ENCODE data around the gene IFNGR2. TPM values are rescaled to one million over a fixed set of nuclear protein-coding genes. Genes with fewer than 3 reads are reported as not detected.
"Not testable (repeated sequence)": the region's sequence is repeated elsewhere in the genome, so short reads cannot be mapped to it uniquely, and the experiment has no call there.

IFNGR2 gene
- total RNA-seq, 6 experiments from 2014 or later: 16.0 to 39.1 (median 27.8) TPM

DNA sequence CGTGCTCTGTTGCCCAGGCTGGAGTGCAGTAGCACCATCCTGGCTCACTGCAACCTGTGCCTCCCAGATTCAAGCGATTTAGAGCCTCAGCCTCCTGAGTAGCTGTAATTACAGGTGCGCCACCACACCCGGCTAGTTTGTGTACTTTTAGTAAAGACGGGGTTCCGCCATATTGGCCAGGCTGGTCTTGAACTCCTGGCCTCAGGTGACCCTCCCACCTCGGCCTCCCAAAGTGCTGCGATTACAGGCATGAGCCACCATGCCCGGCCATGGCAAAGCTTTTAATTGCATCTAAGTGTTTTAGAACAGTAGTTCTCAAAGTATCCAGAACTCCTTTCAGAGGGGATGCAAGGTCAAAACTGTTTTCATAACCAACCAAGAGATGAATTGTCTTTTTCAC is 25.1 kb upstream of the IFNGR2 start:
- peak in 1 of 3 donors; percentile 46 for DNase-seq
- no peak for ATAC-seq
- Histone ChIP-seq H3K4me3 (no peak overlapping the region), H3K27me3 (no peaks in the 10 kb centered on the region), H3K4me1 (no peaks in the 10 kb centered on the region), H3K36me3 (no peaks in the 10 kb centered on the region), H3K9me3 (no peaks in the 10 kb centered on the region), H3K27ac (no peak overlapping the region)
- 87% methylated on average over 5 of the region's 9 CpGs for WGBS (ENCODE audit: insufficient coverage, low coverage, low lambda C conversion rate, missing lambda C conversion rate)
- intact Hi-C loops (cut with DNase I): no loop called here
- no peak for TF ChIP-seq POLR2A (IDR thresholded peaks at IDR 0.05)
- TF ChIP-seq, protein P1, sequence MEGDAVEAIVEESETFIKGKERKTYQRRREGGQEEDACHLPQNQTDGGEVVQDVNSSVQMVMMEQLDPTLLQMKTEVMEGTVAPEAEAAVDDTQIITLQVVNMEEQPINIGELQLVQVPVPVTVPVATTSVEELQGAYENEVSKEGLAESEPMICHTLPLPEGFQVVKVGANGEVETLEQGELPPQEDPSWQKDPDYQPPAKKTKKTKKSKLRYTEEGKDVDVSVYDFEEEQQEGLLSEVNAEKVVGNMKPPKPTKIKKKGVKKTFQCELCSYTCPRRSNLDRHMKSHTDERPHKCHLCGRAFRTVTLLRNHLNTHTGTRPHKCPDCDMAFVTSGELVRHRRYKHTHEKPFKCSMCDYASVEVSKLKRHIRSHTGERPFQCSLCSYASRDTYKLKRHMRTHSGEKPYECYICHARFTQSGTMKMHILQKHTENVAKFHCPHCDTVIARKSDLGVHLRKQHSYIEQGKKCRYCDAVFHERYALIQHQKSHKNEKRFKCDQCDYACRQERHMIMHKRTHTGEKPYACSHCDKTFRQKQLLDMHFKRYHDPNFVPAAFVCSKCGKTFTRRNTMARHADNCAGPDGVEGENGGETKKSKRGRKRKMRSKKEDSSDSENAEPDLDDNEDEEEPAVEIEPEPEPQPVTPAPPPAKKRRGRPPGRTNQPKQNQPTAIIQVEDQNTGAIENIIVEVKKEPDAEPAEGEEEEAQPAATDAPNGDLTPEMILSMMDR (IDR thresholded peaks at IDR 0.05): no peak

DNA sequence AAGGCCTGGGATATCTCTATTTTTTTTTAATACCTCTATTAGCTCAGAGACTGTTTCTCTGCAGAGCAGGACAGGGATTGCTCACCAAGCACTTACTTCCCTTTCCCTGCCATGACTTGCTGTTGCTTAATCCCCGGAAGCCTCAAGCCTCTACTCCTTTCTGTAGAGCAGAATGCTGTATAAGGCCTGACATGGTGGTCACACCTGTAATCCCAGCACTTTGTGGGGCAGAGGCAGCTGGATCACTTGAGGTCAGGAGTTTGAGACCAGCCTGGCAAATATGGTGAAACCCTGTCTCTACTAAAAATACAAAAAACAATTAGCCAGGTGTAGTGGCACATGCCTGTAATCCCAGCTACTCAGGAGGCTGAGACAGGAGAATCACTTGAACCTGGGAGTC is 23.3 kb upstream of the IFNGR2 start:
- H3K9me3 ChIP-seq; DNase-seq; H3K36me3 ChIP-seq; H3K4me1 ChIP-seq; H3K4me3 ChIP-seq; H3K27me3 ChIP-seq; intact Hi-C loops (cut with DNase I): not testable (repeated sequence)
- ATAC-seq: peak; percentile 43 to 71 (median 56)
- WGBS (ENCODE audit: insufficient coverage, low coverage, low lambda C conversion rate, missing lambda C conversion rate): 40% methylated on average over 1 of the region's 1 CpG
- peak overlapping the region in 2 of 3 donors; percentile 19 to 75 for H3K27ac ChIP-seq

DNA sequence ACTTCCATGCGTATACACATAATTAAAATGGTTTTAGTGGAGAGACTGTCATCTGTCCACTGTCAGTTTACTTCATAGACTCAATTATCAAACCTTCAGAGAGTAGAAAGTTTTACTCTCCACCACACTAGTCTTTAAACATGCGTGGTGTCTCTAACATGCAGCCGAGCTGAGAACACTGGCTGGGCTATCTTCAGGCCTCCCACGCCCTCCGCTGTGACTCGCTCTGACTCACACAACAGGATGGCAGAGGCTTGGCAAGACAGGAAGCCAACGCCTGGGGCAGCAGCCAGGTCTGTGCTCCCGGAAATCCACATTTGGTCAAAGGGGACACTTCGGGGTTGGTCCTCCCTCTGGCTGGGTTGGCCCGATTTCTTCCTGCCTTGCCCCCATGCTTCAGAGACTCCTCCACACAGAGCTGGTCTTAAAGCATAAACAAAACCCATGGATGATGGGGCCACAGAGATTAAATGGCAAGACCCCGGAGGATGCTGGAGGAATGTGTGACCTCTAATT is 22.7 kb upstream of the IFNGR2 start:
- intact Hi-C loops (cut with DNase I): no loop called here
- H3K9me3 ChIP-seq: no peaks in the 10 kb centered on the region
- ATAC-seq (peak; percentile 80 to 89 (median 85)), DNase-seq (peak; percentile 75 to 89 (median 78))
- peak overlapping the region in 2 of 3 donors; percentile 19 to 75 for H3K27ac ChIP-seq
- 31% methylated on average over 6 of the region's 11 CpGs for WGBS (ENCODE audit: insufficient coverage, low coverage, low lambda C conversion rate, missing lambda C conversion rate)
- H3K36me3 ChIP-seq: no peaks in the 10 kb centered on the region
- no peaks in the 10 kb centered on the region for H3K4me1 ChIP-seq
- no peaks in the 10 kb centered on the region for H3K27me3 ChIP-seq
- no peak overlapping the region for H3K4me3 ChIP-seq
- TF ChIP-seq, protein P1 (IDR thresholded peaks at IDR 0.05): no peak
- TF ChIP-seq POLR2A (IDR thresholded peaks at IDR 0.05): peak; percentile 62

DNA sequence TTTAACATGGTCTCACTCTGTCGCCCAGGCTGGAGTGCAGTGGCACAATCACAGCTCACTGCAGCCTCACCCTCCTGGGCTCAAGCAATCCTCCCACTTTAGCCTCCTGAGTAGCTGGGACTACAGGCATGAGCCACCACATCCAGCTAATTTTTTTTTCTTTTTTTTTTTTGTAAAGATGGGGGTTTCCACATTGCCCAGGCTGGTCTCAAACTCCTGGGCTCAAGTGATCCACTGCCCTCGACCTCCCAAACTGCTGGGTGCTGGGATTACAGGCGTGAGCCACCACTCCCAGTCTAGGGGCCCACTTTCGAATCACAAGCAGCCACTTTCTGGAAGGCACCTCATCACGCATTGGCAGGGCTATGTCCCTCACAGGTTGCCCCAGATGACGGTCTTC is 21.8 kb upstream of the IFNGR2 start:
- H3K9me3 ChIP-seq; ATAC-seq; H3K4me1 ChIP-seq; DNase-seq; H3K27ac ChIP-seq; intact Hi-C loops (cut with DNase I); H3K36me3 ChIP-seq; H3K4me3 ChIP-seq; H3K27me3 ChIP-seq: not testable (repeated sequence)
- 84% methylated on average over 5 of the region's 6 CpGs for WGBS (ENCODE audit: insufficient coverage, low coverage, low lambda C conversion rate, missing lambda C conversion rate)

DNA sequence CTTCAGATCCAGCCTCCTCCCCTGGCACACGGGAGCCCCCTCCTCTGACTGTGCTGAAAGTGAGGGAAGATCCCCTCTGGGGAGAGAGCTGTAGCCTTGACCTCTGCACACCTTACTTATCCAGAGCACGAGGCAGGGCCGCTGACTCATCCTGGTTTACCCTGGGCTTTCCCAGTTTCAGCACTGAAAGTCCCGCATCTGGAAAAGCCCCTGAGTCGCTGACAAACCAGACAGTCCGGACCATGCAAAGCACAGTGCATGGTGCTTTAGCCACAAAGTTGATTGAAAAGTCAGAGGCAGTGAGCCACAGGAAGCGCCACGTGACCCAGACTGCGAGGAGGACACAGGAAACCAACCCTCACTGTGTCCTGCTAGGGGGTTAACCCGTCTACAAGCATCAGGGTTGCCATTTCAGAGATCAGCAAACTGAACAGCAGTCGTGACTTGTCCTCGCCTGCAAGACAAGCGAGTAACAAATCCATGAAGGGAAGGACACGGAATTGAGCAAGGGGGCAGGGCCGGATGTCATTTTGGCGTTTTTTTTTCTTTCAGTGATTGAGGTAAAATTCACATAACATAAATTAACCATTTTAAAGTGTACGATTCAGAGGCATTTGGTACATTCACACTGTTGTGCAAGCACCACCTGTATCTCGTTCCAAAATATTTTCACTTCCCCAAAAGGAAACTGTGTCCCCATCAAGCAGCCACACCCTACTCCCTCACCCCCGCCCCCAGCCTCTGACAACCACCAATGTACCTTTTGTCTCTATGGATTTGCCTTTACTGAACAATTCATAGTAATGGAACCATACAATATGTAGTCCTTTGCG is 19.9 kb upstream of the IFNGR2 start:
- no peaks in the 10 kb centered on the region for H3K27me3 ChIP-seq
- no peaks in the 10 kb centered on the region for H3K9me3 ChIP-seq
- no peaks in the 10 kb centered on the region for H3K36me3 ChIP-seq
- peak overlapping the region; percentile 38 to 68 (median 63) for H3K27ac ChIP-seq
- peak; percentile 43 for TF ChIP-seq POLR2A (IDR thresholded peaks at IDR 0.05)
- TF ChIP-seq, protein P1 (IDR thresholded peaks at IDR 0.05): no peak
- H3K4me1 ChIP-seq: no peaks in the 10 kb centered on the region
- WGBS (ENCODE audit: insufficient coverage, low coverage, low lambda C conversion rate, missing lambda C conversion rate): 17% methylated on average over 17 of the region's 20 CpGs
- H3K4me3 ChIP-seq: peak overlapping the region in 2 of 3 donors; percentile 5 to 26
- DNase-seq: peak in 2 of 3 donors; percentile 72 to 81
- peak; percentile 65 to 77 (median 70) for ATAC-seq
- intact Hi-C loops (cut with DNase I): no loop called here
